ENCODE data around the gene OR4F6.
"Not testable (repeated sequence)": the region's sequence is repeated elsewhere in the genome, so short reads cannot be mapped to it uniquely, and the experiment has no call there.

OR4F6 gene, protein sequence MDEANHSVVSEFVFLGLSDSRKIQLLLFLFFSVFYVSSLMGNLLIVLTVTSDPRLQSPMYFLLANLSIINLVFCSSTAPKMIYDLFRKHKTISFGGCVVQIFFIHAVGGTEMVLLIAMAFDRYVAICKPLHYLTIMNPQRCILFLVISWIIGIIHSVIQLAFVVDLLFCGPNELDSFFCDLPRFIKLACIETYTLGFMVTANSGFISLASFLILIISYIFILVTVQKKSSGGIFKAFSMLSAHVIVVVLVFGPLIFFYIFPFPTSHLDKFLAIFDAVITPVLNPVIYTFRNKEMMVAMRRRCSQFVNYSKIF

DNA sequence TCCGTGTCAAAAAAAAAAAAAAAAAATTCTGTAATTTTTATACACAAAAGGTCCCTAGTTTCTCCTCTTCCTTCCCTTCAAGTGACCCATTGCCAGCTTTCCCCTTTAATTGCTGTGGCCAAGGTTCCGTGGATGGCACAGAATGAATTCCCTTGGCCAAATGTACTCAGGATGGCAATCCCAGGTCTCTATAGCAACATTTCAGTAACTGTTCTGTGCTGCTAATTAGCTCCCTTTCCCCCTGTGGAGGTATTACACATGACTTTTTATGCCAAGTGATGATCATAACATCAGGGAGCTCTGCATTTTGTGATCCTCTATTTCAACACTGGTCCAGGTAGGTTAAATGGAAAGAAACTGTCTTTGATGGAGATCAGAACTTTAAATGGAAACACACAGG, at the start of gene OR4F6:
Gene OR4F6 (plus strand): TSS at position 301 of the 400 bp plus-strand sequence. CDS start 2,211 bp downstream, outside the sequence.
- no peak within 1 kb of the TSS for H3K9ac ChIP-seq (ENCODE audit: insufficient read length, low read depth)
- H3K4me1 ChIP-seq (ENCODE audit: insufficient read depth, insufficient read length): no peaks in the 10 kb centered on the region
- no peaks in the 10 kb centered on the region for H3K9me3 ChIP-seq (ENCODE audit: insufficient read depth, low read length)
- TF ChIP-seq YY1 (IDR thresholded peaks at IDR 0.05; ENCODE audit: insufficient read depth, insufficient read length) (no peak), SUZ12 (IDR thresholded peaks at IDR 0.05; ENCODE audit: extremely low read depth, insufficient read depth, insufficient read length) (no peak), ZNF274 (IDR thresholded peaks at IDR 0.05; ENCODE audit: low read depth, low read length) (no peak)
- no peak for DNase-seq (ENCODE audit: low read depth, low spot score)
- H3K27me3 ChIP-seq (ENCODE audit: insufficient read depth, insufficient read length): no peaks in the 10 kb centered on the region
- H3K36me3 ChIP-seq (ENCODE audit: insufficient read depth, insufficient read length, low read length): no peaks in the 10 kb centered on the region
- no peak within 1 kb of the TSS for H3K4me3 ChIP-seq (ENCODE audit: insufficient read length, low read depth)

DNA sequence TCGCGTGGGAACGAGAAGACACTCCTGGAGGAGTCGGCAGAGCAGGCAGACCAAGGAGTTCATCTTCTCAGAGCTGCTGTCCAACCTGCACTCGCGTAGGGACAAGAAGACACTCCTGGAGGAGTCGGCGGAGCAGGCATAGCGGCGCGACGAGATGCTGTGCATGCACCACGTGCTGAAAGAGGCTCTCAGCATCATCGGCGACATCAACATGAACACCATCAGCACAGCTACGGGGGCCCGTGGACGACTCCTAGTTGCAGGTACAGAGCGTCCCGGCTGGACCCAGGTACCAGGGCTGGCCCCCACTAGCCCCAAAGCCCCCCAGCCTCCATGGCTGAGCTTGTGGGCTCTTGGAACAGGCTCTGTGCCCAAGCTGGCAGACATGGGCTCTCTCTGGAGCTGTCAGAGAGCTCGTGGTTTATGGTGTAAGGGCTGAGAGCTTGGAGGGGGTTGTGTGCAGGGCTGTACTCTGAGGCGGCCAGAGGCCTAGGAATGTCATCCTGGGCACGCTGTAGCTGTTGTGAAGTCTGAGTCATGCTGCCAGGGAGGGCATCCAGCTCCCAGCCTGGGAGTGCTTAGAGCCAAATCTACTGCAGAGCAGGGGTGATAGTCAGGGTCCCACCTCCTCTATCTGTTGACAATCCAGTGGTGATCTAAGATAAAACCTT, 38.5 kb upstream of the OR4F6 start:
- not testable (repeated sequence) for H3K9me3 ChIP-seq (ENCODE audit: insufficient read depth, low read length); H3K36me3 ChIP-seq (ENCODE audit: insufficient read depth, insufficient read length, low read length); H3K4me1 ChIP-seq (ENCODE audit: insufficient read depth, insufficient read length); H3K9ac ChIP-seq (ENCODE audit: insufficient read length, low read depth); H3K27me3 ChIP-seq (ENCODE audit: insufficient read depth, insufficient read length); H3K4me3 ChIP-seq (ENCODE audit: insufficient read length, low read depth); DNase-seq (ENCODE audit: low read depth, low spot score)

DNA sequence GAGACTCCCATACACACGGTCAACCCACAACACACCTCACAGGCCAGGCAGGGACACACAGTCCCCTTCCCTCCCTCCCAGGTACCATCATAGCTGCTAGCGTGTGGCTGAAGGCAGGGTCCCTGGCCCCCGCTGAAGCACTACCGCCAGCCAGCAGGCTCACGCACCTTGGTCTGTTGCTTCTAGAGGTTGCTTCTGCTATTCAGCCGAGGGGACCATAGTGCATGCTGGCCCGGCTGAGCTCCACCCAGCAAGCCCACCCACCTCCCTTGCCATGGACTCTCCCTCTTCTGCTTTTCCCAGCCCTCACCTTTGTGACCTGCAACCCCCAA, 38.0 kb upstream of the OR4F6 start:
- not testable (repeated sequence) for DNase-seq (ENCODE audit: low read depth, low spot score); H3K9me3 ChIP-seq (ENCODE audit: insufficient read depth, low read length); H3K4me3 ChIP-seq (ENCODE audit: insufficient read length, low read depth); H3K27me3 ChIP-seq (ENCODE audit: insufficient read depth, insufficient read length); H3K4me1 ChIP-seq (ENCODE audit: insufficient read depth, insufficient read length); H3K36me3 ChIP-seq (ENCODE audit: insufficient read depth, insufficient read length, low read length); H3K9ac ChIP-seq (ENCODE audit: insufficient read length, low read depth)

DNA sequence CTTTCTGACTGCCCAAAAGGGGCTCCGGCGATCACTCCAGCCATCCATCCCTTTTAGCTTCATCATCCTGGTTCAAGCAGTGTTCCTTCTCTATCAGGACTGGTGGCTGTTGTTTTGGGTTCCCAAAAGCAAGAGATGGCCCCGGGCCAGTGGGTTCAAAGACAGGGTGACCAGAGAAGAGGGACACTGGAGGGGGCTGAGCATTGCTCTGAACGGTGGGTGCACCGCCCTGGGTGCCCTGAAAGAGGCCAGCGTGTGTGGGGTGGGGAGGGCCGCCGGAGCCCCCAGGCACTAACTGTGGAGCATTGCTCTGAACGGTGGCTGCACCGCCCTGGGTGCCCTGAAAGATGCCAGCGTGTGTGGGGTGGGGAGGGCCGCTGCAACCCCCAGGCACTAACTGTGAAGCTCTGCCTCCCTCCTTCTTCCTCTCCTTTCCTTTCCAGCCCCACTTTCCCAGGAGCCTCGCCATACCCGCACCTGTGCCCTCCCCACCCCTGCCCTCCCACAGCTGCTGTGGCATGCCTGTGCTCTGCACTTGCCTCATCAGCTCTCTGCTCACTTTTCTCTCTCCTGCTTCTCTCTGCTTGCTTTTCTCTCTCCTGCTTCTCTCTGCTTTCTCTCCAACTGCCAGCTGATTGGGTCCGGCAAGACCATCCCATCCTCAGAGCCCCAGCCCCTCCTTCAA, 37.4 kb upstream of the OR4F6 start:
- Histone ChIP-seq H3K4me1 (ENCODE audit: insufficient read depth, insufficient read length) (no peaks in the 10 kb centered on the region), H3K9me3 (ENCODE audit: insufficient read depth, low read length) (no peaks in the 10 kb centered on the region), H3K27me3 (ENCODE audit: insufficient read depth, insufficient read length) (no peaks in the 10 kb centered on the region), H3K4me3 (ENCODE audit: insufficient read length, low read depth) (no peak overlapping the region), H3K9ac (ENCODE audit: insufficient read length, low read depth) (no peak overlapping the region), H3K36me3 (ENCODE audit: insufficient read depth, insufficient read length, low read length) (no peaks in the 10 kb centered on the region)
- TF ChIP-seq YY1 (IDR thresholded peaks at IDR 0.05; ENCODE audit: insufficient read depth, insufficient read length) (no peak), ZNF274 (IDR thresholded peaks at IDR 0.05; ENCODE audit: low read depth, low read length) (no peak), SUZ12 (IDR thresholded peaks at IDR 0.05; ENCODE audit: extremely low read depth, insufficient read depth, insufficient read length) (no peak)
- DNase-seq (ENCODE audit: low read depth, low spot score): no peak

DNA sequence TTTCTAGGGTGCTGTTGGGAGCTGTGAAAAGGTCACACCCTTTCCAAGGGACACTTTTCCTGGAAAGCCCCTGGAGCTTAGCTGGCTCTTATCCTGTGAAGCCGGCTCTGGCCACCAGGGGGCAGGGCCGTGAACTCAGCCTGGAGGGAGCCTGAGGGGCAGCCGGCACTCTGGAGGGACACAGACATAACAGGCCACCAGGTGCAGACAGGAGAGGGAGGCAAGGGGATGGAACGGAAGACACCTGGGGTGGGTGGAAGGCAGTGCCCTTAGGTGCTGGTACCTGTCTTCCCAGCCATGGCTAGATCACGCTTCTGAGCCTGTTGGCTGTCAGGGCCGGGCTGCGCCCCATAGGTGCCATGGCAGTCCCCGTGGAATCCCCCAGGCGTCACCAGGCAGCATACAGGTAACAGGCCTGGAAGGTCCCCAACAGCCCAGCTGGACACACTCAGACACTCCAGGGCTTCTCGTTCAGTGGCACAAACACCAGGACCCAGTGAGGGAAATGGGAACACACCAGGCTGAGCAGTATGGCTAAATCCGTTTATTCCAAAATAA, 36.1 kb upstream of the OR4F6 start:
- not testable (repeated sequence) for H3K4me1 ChIP-seq (ENCODE audit: insufficient read depth, insufficient read length); H3K9me3 ChIP-seq (ENCODE audit: insufficient read depth, low read length); H3K36me3 ChIP-seq (ENCODE audit: insufficient read depth, insufficient read length, low read length); H3K27me3 ChIP-seq (ENCODE audit: insufficient read depth, insufficient read length); H3K9ac ChIP-seq (ENCODE audit: insufficient read length, low read depth); DNase-seq (ENCODE audit: low read depth, low spot score); H3K4me3 ChIP-seq (ENCODE audit: insufficient read length, low read depth)

DNA sequence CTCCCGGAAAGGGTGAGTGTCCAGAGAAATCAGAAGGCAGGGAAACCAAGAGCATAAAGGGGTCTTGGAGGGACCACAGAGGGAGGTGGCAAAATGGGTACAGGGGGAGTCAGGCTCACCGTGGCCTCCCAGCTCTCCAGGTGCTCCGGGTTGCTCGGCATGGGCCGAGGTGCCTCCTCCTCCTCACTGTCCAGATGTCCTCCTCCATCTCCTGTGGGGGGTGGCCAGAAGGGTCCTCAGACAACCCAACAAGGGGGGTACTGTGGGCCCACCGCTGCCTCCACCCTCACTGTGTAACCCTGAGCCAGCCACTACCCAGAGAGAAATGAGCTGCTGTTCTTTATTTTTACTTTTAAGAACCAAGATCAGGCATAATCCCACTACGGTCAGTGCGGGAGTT, 30.4 kb upstream of the OR4F6 start:
- Histone ChIP-seq H3K27me3 (ENCODE audit: insufficient read depth, insufficient read length) (no peaks in the 10 kb centered on the region), H3K4me3 (ENCODE audit: insufficient read length, low read depth) (no peak overlapping the region), H3K9me3 (ENCODE audit: insufficient read depth, low read length) (no peaks in the 10 kb centered on the region), H3K9ac (ENCODE audit: insufficient read length, low read depth) (no peak overlapping the region), H3K36me3 (ENCODE audit: insufficient read depth, insufficient read length, low read length) (no peaks in the 10 kb centered on the region), H3K4me1 (ENCODE audit: insufficient read depth, insufficient read length) (no peaks in the 10 kb centered on the region)
- TF ChIP-seq YY1 (IDR thresholded peaks at IDR 0.05; ENCODE audit: insufficient read depth, insufficient read length) (no peak), SUZ12 (IDR thresholded peaks at IDR 0.05; ENCODE audit: extremely low read depth, insufficient read depth, insufficient read length) (no peak), ZNF274 (IDR thresholded peaks at IDR 0.05; ENCODE audit: low read depth, low read length) (no peak)
- no peak for DNase-seq (ENCODE audit: low read depth, low spot score)

DNA sequence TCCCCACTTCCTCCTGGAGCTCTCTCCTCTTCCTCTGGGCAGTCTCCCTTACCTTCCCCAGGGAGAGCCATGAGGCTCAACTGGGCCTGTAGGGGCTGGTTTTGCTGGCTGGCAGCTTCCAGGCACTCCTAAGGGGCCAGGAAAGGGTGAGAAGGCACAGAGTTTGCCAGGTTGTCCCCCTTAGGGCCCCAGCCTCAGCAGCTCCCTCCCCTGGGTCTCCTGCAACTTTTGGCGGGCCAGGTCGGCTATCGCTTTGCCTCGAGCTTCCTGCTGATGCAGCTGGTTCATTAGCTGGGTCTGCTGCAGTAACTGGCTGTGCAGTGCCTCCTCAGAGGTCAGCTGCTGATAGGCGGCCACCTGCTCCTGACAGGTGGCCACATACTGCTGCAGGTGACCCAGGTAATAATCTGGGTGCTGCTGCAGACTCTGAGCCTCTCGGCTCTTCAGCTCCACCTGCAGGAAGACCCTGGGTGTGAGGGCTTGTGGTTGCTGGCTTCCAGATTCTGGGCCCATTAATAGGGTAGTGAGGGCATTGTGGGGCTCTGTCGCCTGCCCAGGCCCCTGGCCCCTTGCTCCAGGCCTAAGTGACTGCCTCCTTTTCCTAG, 29.7 kb upstream of the OR4F6 start:
- Histone ChIP-seq H3K36me3 (ENCODE audit: insufficient read depth, insufficient read length, low read length) (no peaks in the 10 kb centered on the region), H3K9me3 (ENCODE audit: insufficient read depth, low read length) (no peaks in the 10 kb centered on the region), H3K27me3 (ENCODE audit: insufficient read depth, insufficient read length) (no peaks in the 10 kb centered on the region), H3K4me1 (ENCODE audit: insufficient read depth, insufficient read length) (no peaks in the 10 kb centered on the region), H3K9ac (ENCODE audit: insufficient read length, low read depth) (no peak overlapping the region), H3K4me3 (ENCODE audit: insufficient read length, low read depth) (no peak overlapping the region)
- no peak for TF ChIP-seq ZNF274 (IDR thresholded peaks at IDR 0.05; ENCODE audit: low read depth, low read length)
- DNase-seq (ENCODE audit: low read depth, low spot score): no peak

All from NT2/D1 (cell line).